ENCODE measurements around the gene SPA17.

DNA sequence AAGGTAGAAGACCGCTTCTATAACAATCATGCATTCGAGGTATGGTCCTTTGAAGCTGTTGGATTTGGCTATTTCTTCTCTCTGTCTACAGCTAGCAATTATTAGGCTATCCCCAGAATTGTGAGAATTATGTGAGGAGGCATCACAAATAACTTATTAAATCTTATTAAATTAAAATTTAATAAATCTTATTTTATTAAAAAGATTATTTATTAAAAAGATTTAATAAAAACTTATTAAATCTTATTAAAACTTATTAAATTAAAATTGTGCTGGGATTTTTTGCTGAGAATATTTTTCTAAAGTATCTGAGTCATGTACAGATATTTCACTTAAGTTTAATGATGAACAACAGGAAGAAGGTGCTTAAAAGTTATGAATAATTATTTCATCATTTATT lies 7.7 kb downstream of the SPA17 start:
- TF ChIP-seq, protein P1, sequence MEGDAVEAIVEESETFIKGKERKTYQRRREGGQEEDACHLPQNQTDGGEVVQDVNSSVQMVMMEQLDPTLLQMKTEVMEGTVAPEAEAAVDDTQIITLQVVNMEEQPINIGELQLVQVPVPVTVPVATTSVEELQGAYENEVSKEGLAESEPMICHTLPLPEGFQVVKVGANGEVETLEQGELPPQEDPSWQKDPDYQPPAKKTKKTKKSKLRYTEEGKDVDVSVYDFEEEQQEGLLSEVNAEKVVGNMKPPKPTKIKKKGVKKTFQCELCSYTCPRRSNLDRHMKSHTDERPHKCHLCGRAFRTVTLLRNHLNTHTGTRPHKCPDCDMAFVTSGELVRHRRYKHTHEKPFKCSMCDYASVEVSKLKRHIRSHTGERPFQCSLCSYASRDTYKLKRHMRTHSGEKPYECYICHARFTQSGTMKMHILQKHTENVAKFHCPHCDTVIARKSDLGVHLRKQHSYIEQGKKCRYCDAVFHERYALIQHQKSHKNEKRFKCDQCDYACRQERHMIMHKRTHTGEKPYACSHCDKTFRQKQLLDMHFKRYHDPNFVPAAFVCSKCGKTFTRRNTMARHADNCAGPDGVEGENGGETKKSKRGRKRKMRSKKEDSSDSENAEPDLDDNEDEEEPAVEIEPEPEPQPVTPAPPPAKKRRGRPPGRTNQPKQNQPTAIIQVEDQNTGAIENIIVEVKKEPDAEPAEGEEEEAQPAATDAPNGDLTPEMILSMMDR (conservative IDR thresholded peaks at IDR 0.05; ENCODE audit: low read depth, low read length) = no peak
- TF ChIP-seq EZH2phosphoT487 (IDR thresholded peaks at IDR 0.05; ENCODE audit: borderline replicate concordance, low read length) = no peak
- no peak for TF ChIP-seq EZH2 (IDR thresholded peaks at IDR 0.05; ENCODE audit: low read length, unreplicated experiment)

Data from PC-3 (cell line).